ENCODE measurements around the gene ASXL3. TPM values are rescaled to one million over a fixed set of nuclear protein-coding genes. Genes with fewer than 3 reads are reported as not detected.

The ASXL3 gene
- total and polyA plus RNA-seq, 10 of the 15 experiments (the other 5 are each of a cell fraction or from before 2014, with no cell fraction given) = 0.15 TPM; not detected in 9

DNA sequence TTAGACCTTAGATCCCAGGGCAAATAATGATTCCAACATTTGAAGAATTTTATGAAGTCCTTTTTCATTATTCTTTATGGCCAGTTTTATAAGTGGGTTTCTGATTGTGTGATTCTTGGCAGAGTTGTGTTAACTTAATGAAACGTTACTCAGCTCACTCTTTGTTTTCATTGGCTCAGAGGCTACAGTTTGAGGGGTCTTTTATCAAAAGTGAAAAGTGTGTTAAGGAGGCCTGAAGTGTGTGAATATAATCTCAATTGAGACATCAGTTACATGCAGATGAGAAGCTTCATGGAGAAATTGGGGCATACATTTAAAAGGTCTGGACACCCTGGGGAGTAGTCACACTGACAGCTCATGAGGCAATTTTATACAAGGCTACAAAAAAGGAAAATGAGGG is 74.6 kb downstream of the ASXL3 start:
- 0% methylated on average over 1 of the region's 1 CpG for WGBS (ENCODE audit: insufficient coverage, insufficient replicate concordance, low lambda C conversion rate, missing lambda C conversion rate)

DNA sequence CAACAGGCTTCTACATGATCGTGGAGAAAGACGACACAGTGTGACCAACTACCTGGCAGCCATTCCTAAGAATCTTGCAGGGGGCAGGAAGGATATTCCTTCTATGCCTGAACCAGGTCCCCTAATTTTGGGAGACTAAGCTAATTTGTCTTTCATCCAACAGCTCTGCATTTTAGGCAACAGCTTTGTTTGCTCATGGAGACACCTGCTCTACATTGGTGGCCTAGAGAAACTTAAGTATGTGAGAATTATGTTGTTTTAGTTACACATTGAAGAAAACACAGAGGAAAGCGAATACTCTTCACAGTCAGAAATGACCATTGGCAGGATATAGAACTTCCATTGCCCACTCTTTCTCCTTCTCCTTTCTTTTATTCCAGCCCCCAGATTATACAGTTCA is 75.2 kb downstream of the ASXL3 start:
- Histone ChIP-seq H3K9ac (ENCODE audit: control insufficient read depth, insufficient read depth, low read length) (no peak overlapping the region), H3K36me3 (ENCODE audit: control insufficient read depth in 2 of 2, insufficient read depth in 2 of 2, low read length in 1 of 2) (no peaks in the 10 kb centered on the region), H4K20me1 (ENCODE audit: control insufficient read depth, insufficient read depth) (no peaks in the 10 kb centered on the region), H3K27ac (ENCODE audit: control insufficient read depth, insufficient read depth) (no peak overlapping the region), H3K4me2 (ENCODE audit: control insufficient read depth, insufficient read depth) (no peak overlapping the region), H3K9me3 (replicated peaks; ENCODE audit: control insufficient read depth, insufficient read depth, low read length) (no peaks in the 10 kb centered on the region), H3K79me2 (ENCODE audit: control insufficient read depth, insufficient read depth, low read length) (no peaks in the 10 kb centered on the region), H3K27me3 (replicated peaks in 1 of 2; ENCODE audit: control insufficient read depth in 2 of 2, insufficient read depth in 2 of 2, low read length in 1 of 2) (no peaks in the 10 kb centered on the region; a peak in 1 of 4 replicates), H3K4me1 (ENCODE audit: control insufficient read depth, insufficient read depth, low read length) (no peaks in the 10 kb centered on the region), H2AFZ (ENCODE audit: control insufficient read depth, low read depth, low read length) (no peak overlapping the region), H3K4me3 (no peak overlapping the region)
- no TSS peak for BruUV-seq (replicated peaks)
- ATAC-seq (no peak), DNase-seq (ENCODE audit: low read depth, low spot score) (no peak), FAIRE-seq (no peak)
- intact Hi-C loops (cut with micrococcal nuclease; ENCODE audit: unreplicated experiment) (no loop called here), in situ Hi-C loops (cut with MboI) (no loop called here)
- CTCF ChIA-PET = no interaction called here
- SMC1A ChIA-PET (ENCODE audit: uncharacterized antibody, unreplicated experiment) = interaction anchor here (0.7 to 0.9 kb wide), 2 partner anchors 9 to 698 kb away, joined by 3 read pairs; no protein-coding TSS in a partner anchor
- RAD21 ChIA-PET (ENCODE audit: unreplicated experiment) = no interaction called here
- no peak for TF ChIP-seq CEBPB (IDR thresholded peaks at IDR 0.05; ENCODE audit: borderline replicate concordance in 1 of 2, low read depth in 2 of 2, low read length in 2 of 2)
- TF ChIP-seq, protein P1, sequence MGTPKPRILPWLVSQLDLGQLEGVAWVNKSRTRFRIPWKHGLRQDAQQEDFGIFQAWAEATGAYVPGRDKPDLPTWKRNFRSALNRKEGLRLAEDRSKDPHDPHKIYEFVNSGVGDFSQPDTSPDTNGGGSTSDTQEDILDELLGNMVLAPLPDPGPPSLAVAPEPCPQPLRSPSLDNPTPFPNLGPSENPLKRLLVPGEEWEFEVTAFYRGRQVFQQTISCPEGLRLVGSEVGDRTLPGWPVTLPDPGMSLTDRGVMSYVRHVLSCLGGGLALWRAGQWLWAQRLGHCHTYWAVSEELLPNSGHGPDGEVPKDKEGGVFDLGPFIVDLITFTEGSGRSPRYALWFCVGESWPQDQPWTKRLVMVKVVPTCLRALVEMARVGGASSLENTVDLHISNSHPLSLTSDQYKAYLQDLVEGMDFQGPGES (IDR thresholded peaks at IDR 0.05) = no peak
- no peak for TF ChIP-seq SREBF2 (IDR thresholded peaks at IDR 0.05; ENCODE audit: low read length)
- TF ChIP-seq, protein P2, sequence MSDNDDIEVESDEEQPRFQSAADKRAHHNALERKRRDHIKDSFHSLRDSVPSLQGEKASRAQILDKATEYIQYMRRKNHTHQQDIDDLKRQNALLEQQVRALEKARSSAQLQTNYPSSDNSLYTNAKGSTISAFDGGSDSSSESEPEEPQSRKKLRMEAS (IDR thresholded peaks at IDR 0.05; ENCODE audit: low read depth, low read length) = no peak
- TF ChIP-seq ZBED1 (IDR thresholded peaks at IDR 0.05; ENCODE audit: borderline replicate concordance) = no peak
- TF ChIP-seq KDM1A (IDR thresholded peaks at IDR 0.05; ENCODE audit: borderline replicate concordance) = no peak
- TF ChIP-seq EZH2 (IDR thresholded peaks at IDR 0.05; ENCODE audit: borderline replicate concordance, control insufficient read depth, low read depth, low read length) = no peak
- WGBS (ENCODE audit: insufficient coverage, insufficient replicate concordance, low lambda C conversion rate, missing lambda C conversion rate) = 13% methylated on average over 3 of the region's 3 CpGs
- POLR2A ChIA-PET = no interaction called here

More for the DNA sequence above, 74.6 kb downstream of the ASXL3 start:
- H3K27me3 ChIP-seq (replicated peaks in 1 of 2; ENCODE audit: control insufficient read depth in 2 of 2, insufficient read depth in 2 of 2, low read length in 1 of 2) = no peaks in the 10 kb centered on the region; a peak in 1 of 4 replicates
- POLR2A ChIA-PET = interaction anchor here (0.7 kb wide), 1 partner anchor 102 kb away, joined by 4 read pairs; no protein-coding TSS in a partner anchor
- DNase-seq (ENCODE audit: low read depth, low spot score) = no peak
- no peaks in the 10 kb centered on the region for H3K9me3 ChIP-seq (replicated peaks; ENCODE audit: control insufficient read depth, insufficient read depth, low read length)
- H2AFZ ChIP-seq (ENCODE audit: control insufficient read depth, low read depth, low read length) = no peak overlapping the region
- in situ Hi-C loops (cut with MboI) = no loop called here
- SMC1A ChIA-PET (ENCODE audit: uncharacterized antibody, unreplicated experiment) = interaction anchor here (0.7 to 0.9 kb wide), 2 partner anchors 8 to 698 kb away, joined by 3 read pairs; no protein-coding TSS in a partner anchor
- CTCF ChIA-PET = no interaction called here
- no peak overlapping the region for H3K4me2 ChIP-seq (ENCODE audit: control insufficient read depth, insufficient read depth)
- H3K27ac ChIP-seq (ENCODE audit: control insufficient read depth, insufficient read depth) = no peak overlapping the region
- no peak for TF ChIP-seq SMAD5 (IDR thresholded peaks at IDR 0.05; ENCODE audit: low read depth)
- no peaks in the 10 kb centered on the region for H3K36me3 ChIP-seq (ENCODE audit: control insufficient read depth in 2 of 2, insufficient read depth in 2 of 2, low read length in 1 of 2)
- RAD21 ChIA-PET (ENCODE audit: unreplicated experiment) = no interaction called here
- H3K79me2 ChIP-seq (ENCODE audit: control insufficient read depth, insufficient read depth, low read length) = no peaks in the 10 kb centered on the region
- no peak overlapping the region for H3K4me3 ChIP-seq
- intact Hi-C loops (cut with micrococcal nuclease; ENCODE audit: unreplicated experiment) = no loop called here
- no peak for FAIRE-seq
- H4K20me1 ChIP-seq (ENCODE audit: control insufficient read depth, insufficient read depth) = no peaks in the 10 kb centered on the region
- no peak for ATAC-seq
- H3K9ac ChIP-seq (ENCODE audit: control insufficient read depth, insufficient read depth, low read length) = no peak overlapping the region
- no TSS peak for BruUV-seq (replicated peaks)
- no peaks in the 10 kb centered on the region for H3K4me1 ChIP-seq (ENCODE audit: control insufficient read depth, insufficient read depth, low read length)

Measured in GM12878 (cell line).